Stomach (tissue), 9 donors: ENCODE results near the gene CEP250. TPM values are rescaled to one million over a fixed set of nuclear protein-coding genes. Genes with fewer than 3 reads are reported as not detected.

Source experiments
- DNase-seq, 2 donors: peaks; one replicate each; pipeline versions ENCODE4 v3.0.0 to v3.0.0-alpha.2; 2013 to 2019
- H3K27ac ChIP-seq, 5 donors: fragments of 200-600 bp in 4 of 5; sonication (generic) in 4 of 5; one replicate each; pipeline ENCODE4 v1.5.1; 2013 to 2019; ENCODE audit warnings: mild to moderate bottlenecking in 1 of 5, moderate library complexity in 1 of 5
- H3K27me3 ChIP-seq, 3 donors: fragments of 200-600 bp; sonication (generic); one replicate each; pipeline ENCODE4 v1.5.1; 2017 to 2019; ENCODE audit warnings: mixed run types in 1 of 3
- H3K36me3 ChIP-seq, 4 donors: fragments of 200-600 bp; sonication (generic); 1 replicate in 3 of 4; 2 replicates in 1 of 4; pipeline ENCODE4 v1.5.1; 2016 to 2019
- H3K4me1 ChIP-seq, 4 donors: fragments of 200-600 bp; sonication (generic); one replicate each; pipeline ENCODE4 v1.5.1; 2016 to 2019
- H3K4me3 ChIP-seq, 4 donors: fragments of 200-600 bp; sonication (generic) in 3 of 4; one replicate each; pipeline ENCODE4 v1.5.1; 2016 to 2019; ENCODE audit warnings: mild to moderate bottlenecking in 1 of 4
- H3K9me3 ChIP-seq, 4 donors: fragments of 200-600 bp; sonication (generic); one replicate each; pipeline ENCODE4 v1.5.1; 2016 to 2019
- CTCF ChIP-seq, 7 experiments: fragments of 450-650 bp in 4 of 7; fragments of 200-600 bp in 3 of 7; sonication (generic) in 3 of 7; IDR thresholded peaks; one replicate each; pipeline ENCODE4 v1.5.1; 2016 to 2019; ENCODE audit warnings: antibody characterized with exemption in 7 of 7, control low read depth in 2 of 7, mild to moderate bottlenecking in 1 of 7
- EP300 ChIP-seq: sonication (generic); formaldehyde crosslinking; IDR thresholded peaks from one replicate; pipeline ENCODE4 v1.6.1; 2017; ENCODE audit warnings: antibody characterized with exemption
- POLR2A ChIP-seq, 4 donors: fragments of 450-650 bp; IDR thresholded peaks; one replicate each; pipeline ENCODE4 v1.6.1; 2016; ENCODE audit warnings: antibody characterized with exemption in 4 of 4, control low read depth in 2 of 4, mild to moderate bottlenecking in 1 of 4, moderate library complexity in 1 of 4
- POLR2AphosphoS5 ChIP-seq, 3 donors: sonication (generic); formaldehyde crosslinking; IDR thresholded peaks; one replicate each; pipeline ENCODE4 v1.6.1; 2016; ENCODE audit warnings: antibody characterized with exemption in 3 of 3
- WGBS, 5 donors: extraction: QIAGEN DNeasy Blood & Tissue Kit in 3 of 5; methylation state at CpG; one replicate each; pipeline versions ENCODE4 v1.1.5 to v1.1.7; 2013 to 2018; 5-methylcytosine and 5-hydroxymethylcytosine counted together
- intact Hi-C: fragments of 100-400 bp; cut with DNase I; formaldehyde crosslinking; loops from one replicate; pipeline ENCODE4 v1.15.1; 2023; ENCODE audit warnings: low total_unique reads
- polyA plus RNA-seq, 3 donors: library from polyadenylated mRNA; stranded (reverse); fragments of 200-250 nt; gene quantifications; one replicate each; pipeline ENCODE4 v1.2.3, GENCODE V29; 2013
- total RNA-seq, 5 donors: library from RNA; depleted of rRNA; stranded (reverse); fragments of >200 nt; gene quantifications; one replicate each; pipeline versions ENCODE4 v1.1.0 to v1.2.3, GENCODE V29; 2014 to 2016
- donor health status: healthy with polysubstance abuse.
- donor health status: Bipolar disorder and iron deficiency.
- donor health status: healthy.

The CEP250 gene
- total and polyA plus RNA-seq, 8 donors, result 2.9 to 51.3 (median 6.9) TPM

- H3K9me3 ChIP-seq, result no peaks in the 10 kb centered on the region
- 83 to 91% (median 88%) methylated on average over 12 to 16 of the region's 16 CpGs for WGBS, 5 donors
- H3K4me1 ChIP-seq, result no peaks in the 10 kb centered on the region
- intact Hi-C loops, result no loop called here
- no peak for DNase-seq
- H3K4me3 ChIP-seq, result no peak overlapping the region
- H3K36me3 ChIP-seq, result peaks cover 43 to 100% (median 95%) of the 10 kb centered on the region in 4 donors
- no peaks in the 10 kb centered on the region for H3K27me3 ChIP-seq
- H3K27ac ChIP-seq, result no peak overlapping the region
- no peak for TF ChIP-seq POLR2A (IDR thresholded peaks at IDR 0.05)
- no peak for TF ChIP-seq EP300
- no peak for TF ChIP-seq POLR2AphosphoS5 (IDR thresholded peaks at IDR 0.05)
- TF ChIP-seq CTCF (IDR thresholded peaks at IDR 0.05), result no peak
Measured at GRCh38 chr20:35478804-35479472, 23.5 kb downstream of the CEP250 start.

GRCh38 chr20:35479798-35480197, 24.4 kb downstream of the CEP250 start:
- Histone ChIP-seq H3K4me3 (no peak overlapping the region), H3K27me3 (no peaks in the 10 kb centered on the region), H3K4me1 (no peaks in the 10 kb centered on the region), H3K36me3 (peaks cover 39 to 100% (median 94%) of the 10 kb centered on the region in 4 donors), H3K9me3 (no peaks in the 10 kb centered on the region), H3K27ac (no peak overlapping the region)
- WGBS, 5 donors, result 95 to 99% (median 95%) methylated on average over 5 of the region's 5 CpGs
- intact Hi-C loops, result no loop called here
- DNase-seq, result no peak
- no peak for TF ChIP-seq POLR2AphosphoS5 (IDR thresholded peaks at IDR 0.05)
- TF ChIP-seq EP300, result no peak
- TF ChIP-seq CTCF (IDR thresholded peaks at IDR 0.05), result no peak
- TF ChIP-seq POLR2A (IDR thresholded peaks at IDR 0.05), result no peak

- peaks cover 18 to 93% (median 81%) of the 10 kb centered on the region in 4 donors for H3K36me3 ChIP-seq
- H3K27me3 ChIP-seq, result no peaks in the 10 kb centered on the region
- intact Hi-C loops, result no loop called here
- H3K9me3 ChIP-seq, result no peaks in the 10 kb centered on the region
- no peak for DNase-seq
- WGBS, 5 donors, result 90 to 100% (median 99%) methylated on average over 4 of the region's 4 CpGs
- no peak overlapping the region for H3K4me3 ChIP-seq
- TF ChIP-seq EP300, result no peak
- peaks cover 0 to 9% (median 0%) of the 10 kb centered on the region in 4 donors for H3K4me1 ChIP-seq
- H3K27ac ChIP-seq, result no peak overlapping the region
Measured at GRCh38 chr20:35487479-35487878, 32.1 kb downstream of the CEP250 start.

- no peaks in the 10 kb centered on the region for H3K9me3 ChIP-seq
- H3K4me1 ChIP-seq, result peaks cover 0 to 9% (median 0%) of the 10 kb centered on the region in 4 donors
- WGBS, 5 donors, result 88 to 100% (median 93%) methylated on average over 5 of the region's 5 CpGs
- DNase-seq, result no peak
- H3K4me3 ChIP-seq, result peak overlapping the region in 2 of 4 donors; percentile 37 to 40
- no peak for TF ChIP-seq EP300
- no peak for TF ChIP-seq CTCF (IDR thresholded peaks at IDR 0.05)
- TF ChIP-seq POLR2AphosphoS5 (IDR thresholded peaks at IDR 0.05), result no peak
- no peak for TF ChIP-seq POLR2A (IDR thresholded peaks at IDR 0.05)
- no peak overlapping the region for H3K27ac ChIP-seq
- peaks cover 37 to 93% (median 85%) of the 10 kb centered on the region in 4 donors for H3K36me3 ChIP-seq
- no peaks in the 10 kb centered on the region for H3K27me3 ChIP-seq
- intact Hi-C loops, result no loop called here
Measured at GRCh38 chr20:35489717-35490116, 34.3 kb downstream of the CEP250 start.

GRCh38 chr20:35490736-35491181, 35.4 kb downstream of the CEP250 start:
- Histone ChIP-seq H3K9me3 (no peaks in the 10 kb centered on the region), H3K36me3 (peaks cover 47 to 98% (median 92%) of the 10 kb centered on the region in 4 donors), H3K4me1 (peaks cover 0 to 9% (median 0%) of the 10 kb centered on the region in 4 donors), H3K27ac (peak overlapping the region in 4 of 5 donors; percentile 44 to 66 (median 53)), H3K4me3 (peak overlapping the region; percentile 22 to 40 (median 36)), H3K27me3 (no peaks in the 10 kb centered on the region)
- peak in 1 of 2 donors; percentile 62 for DNase-seq
- TF ChIP-seq CTCF (IDR thresholded peaks at IDR 0.05) (no peak), POLR2AphosphoS5 (IDR thresholded peaks at IDR 0.05) (peak in 2 of 3 donors; percentile 29 to 62)
- intact Hi-C loops, result no loop called here
- WGBS, 5 donors, result 65 to 87% (median 79%) methylated on average over 4 to 6 of the region's 6 CpGs
